ENCODE results near the gene SMIM35.
"Not testable (repeated sequence)": the region's sequence is repeated elsewhere in the genome, so short reads cannot be mapped to it uniquely, and the experiment has no call there.

The SMIM35 gene

GRCh38 chr11:118027694-118028093 lies 59.1 kb downstream of the SMIM35 start:
- no peak for DNase-seq (ENCODE audit: low spot score)

- DNase-seq (ENCODE audit: low spot score): no peak
Observed at GRCh38 chr11:118021146-118021545, 65.6 kb downstream of the SMIM35 start.

GRCh38 chr11:118018401-118018800 lies 68.4 kb downstream of the SMIM35 start:
- DNase-seq (ENCODE audit: low spot score): no peak

GRCh38 chr11:118017631-118018315 lies 69.0 kb downstream of the SMIM35 start:
- no peak for DNase-seq (ENCODE audit: low spot score)

GRCh38 chr11:118017111-118017510 lies 69.7 kb downstream of the SMIM35 start:
- DNase-seq (ENCODE audit: low spot score): no peak

DNA sequence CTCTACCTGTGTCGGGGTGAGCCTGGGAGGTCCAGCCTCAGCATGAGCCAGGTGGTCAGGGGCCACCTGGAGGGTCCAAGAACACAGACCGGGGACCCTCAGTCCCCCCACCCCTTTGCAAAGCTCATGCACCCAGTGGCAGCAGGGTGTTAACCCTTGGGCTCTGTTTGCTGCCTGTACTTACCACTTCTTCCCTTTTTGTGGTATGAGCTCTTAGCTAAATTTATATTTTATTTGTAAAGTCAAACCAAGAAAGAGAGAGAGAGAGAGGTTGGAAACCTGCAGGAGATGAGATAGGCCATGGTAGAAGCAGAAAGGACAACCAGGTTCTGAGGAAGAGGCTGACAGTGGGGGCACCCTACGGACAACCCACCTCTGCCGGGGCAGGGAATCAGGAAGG lies 70.7 kb downstream of the SMIM35 start:
- DNase-seq (ENCODE audit: low spot score): no peak

DNA sequence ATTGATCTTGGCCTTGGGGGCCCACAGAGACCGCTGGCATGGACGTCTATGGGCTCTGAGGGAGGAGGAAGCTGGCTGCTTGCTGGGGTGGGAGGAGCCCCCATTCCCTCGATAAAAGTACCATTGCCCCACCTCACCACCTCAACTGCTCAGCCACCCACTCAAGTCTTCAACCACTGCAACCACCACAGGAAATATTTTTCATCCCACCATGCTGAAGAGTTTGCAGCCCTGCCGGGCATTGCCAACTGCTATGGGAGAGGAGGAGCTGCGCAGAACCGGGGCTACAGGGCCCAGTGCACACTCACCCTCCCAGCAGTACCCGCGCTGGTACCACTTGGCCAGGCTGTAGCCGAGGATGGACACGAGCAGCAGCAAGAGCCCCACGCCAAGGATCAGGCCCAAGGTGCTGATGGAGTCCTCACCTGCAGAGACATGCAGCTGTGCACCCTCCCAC lies 71.3 kb downstream of the SMIM35 start:
- DNase-seq (ENCODE audit: low spot score): no peak

- DNase-seq (ENCODE audit: low spot score): no peak
Observed at GRCh38 chr11:118014022-118014421, 72.7 kb downstream of the SMIM35 start.

- DNase-seq (ENCODE audit: low spot score): no peak
Observed at GRCh38 chr11:118012083-118012669, 74.6 kb downstream of the SMIM35 start.

DNA sequence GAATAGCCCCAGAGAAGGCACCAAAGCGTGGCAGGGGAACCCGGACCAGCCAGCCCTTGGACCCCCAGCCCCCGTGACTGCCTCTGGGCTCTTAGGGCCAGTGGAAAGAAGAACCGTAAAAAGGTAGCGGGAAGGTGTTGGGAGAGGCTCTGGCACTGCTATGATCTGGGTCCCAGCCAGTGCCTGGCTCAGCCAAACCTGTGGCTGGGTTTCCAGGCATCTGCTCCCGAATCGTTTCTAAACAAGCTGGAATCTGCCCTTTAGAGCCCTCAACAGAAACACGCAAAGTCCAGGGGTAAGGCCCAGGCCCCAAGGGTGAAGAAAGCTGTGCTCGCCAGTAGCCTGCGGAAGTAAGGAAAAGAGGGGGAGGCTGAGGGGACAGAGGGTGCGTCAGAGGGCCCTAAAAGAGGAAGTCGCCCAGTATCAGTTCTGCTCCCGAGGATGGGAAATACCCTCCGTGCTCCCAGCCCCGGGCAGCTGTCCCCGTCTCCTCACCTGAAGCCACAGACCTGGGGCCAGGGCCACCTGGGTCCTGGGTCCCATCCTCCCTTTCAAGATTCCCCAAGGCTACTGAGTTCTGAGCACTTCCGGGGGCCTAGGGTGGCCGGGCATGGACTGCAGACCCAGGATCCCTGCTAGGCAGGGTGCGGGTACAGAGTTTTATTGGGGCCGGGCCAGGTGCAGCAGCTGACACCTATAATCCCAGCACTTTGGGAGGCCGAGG lies 75.9 kb downstream of the SMIM35 start:
- no peak for DNase-seq (ENCODE audit: low spot score)

DNA sequence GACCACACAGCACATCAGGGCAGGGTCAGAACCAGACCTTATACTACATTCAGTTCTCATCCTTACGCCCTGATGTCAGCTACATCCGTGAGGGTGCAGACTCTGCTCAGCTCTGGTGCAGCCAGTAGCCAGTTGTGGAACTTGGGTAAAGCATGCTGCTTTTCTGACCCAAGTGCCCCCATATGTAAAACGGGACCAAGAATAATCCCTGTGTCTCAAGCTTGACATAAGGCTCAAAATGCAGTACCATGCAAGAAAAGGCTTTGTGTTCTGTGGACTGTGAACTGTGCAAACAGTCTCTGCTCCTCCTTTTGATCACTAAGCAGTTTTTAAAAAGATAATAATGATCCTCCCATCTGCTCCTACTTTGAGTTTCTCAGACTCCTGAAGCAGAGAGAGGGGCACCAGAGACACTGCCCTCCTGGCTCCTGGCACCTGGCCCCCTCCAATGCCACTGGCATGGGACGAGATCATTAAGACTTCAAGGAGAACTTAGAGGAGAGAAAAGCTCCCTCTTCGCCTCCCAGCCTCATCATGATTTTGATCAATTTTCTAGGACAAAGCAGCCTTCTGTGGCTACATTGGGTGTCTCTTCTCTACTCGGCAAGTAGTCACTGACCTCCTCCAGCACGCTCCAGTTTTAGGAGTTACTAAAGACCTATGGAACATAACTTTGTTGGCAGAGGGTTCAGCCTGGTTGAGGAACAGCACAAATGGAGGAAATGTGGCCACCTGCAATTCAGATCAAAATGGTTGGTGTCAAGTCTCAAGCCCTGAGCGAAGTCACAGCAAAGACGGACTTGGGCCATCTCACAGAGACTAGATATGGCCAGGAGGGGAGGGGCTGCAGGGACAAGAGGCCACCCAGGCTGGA lies 76.7 kb downstream of the SMIM35 start:
- DNase-seq (ENCODE audit: low spot score): no peak

DNA sequence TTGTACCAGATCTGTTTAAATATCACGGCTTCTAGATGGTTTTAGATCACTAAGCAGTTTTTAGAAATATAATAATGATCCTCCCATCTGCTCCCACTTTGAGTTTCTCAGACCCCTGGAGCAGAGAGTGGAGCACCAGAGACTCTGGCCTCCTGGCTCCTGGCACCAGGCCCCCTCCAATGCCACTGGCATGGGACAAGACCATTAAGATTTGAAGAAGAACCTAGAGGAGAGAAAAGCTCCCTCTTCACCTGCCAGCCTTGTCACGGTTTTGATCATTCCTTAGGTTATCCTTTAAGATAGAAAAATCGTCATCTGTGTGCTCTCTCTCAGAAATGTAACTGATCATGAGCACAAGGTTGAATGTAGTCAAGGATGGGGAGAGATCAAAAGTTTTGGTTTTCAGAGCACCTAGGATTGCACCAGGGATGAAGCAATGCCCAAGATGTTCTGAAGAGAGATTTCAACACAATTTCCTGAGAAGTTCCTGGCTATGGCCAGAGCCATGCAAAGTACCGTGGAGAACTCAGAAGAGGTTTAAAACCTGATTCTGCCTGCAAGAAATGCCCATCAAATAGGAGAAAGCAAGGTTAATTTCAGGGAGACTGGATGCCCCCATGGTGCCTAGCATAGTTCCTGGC lies 78.4 kb downstream of the SMIM35 start:
- no peak for DNase-seq (ENCODE audit: low spot score)

DNA sequence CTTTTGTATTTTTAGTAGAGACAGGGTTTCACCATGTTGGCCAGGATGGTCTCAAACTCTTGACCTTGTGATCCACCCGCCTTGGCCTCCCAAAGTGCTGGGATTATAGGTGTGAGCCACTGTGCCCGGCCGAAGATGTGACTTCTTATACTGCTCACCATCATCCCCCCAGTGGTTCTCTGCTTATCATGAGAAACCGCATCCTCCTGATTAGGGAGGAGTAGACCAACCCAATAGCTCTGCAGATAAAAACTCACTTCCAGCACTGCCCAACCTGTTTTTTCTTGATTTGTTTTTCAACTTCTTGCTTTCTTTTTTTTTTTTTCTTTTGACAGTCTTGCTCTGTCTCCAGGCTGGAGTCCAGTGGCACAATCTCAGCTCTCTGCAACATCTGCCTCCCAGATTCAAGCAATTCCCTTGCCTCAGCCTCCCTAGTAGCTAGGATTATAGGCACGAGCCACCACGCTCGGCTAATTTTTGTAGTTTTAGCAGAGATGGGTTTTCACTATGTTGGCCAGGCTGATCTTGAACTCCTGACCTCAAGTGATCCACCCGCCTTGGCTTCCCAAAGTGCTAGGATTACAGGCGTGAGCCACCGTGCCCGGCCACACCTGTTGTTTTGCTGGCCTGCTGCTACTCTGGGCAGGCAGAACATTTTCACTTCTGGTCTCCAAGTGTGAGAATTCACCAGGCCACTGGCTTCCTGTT lies 79.0 kb downstream of the SMIM35 start:
- not testable (repeated sequence) for DNase-seq (ENCODE audit: low spot score)

GRCh38 chr11:118007040-118007439 lies 79.7 kb downstream of the SMIM35 start:
- DNase-seq (ENCODE audit: low spot score): no peak

GRCh38 chr11:118006153-118006534 lies 80.6 kb downstream of the SMIM35 start:
- DNase-seq (ENCODE audit: low spot score): no peak

GRCh38 chr11:118005224-118006152 lies 81.3 kb downstream of the SMIM35 start:
- no peak for DNase-seq (ENCODE audit: low spot score)

DNA sequence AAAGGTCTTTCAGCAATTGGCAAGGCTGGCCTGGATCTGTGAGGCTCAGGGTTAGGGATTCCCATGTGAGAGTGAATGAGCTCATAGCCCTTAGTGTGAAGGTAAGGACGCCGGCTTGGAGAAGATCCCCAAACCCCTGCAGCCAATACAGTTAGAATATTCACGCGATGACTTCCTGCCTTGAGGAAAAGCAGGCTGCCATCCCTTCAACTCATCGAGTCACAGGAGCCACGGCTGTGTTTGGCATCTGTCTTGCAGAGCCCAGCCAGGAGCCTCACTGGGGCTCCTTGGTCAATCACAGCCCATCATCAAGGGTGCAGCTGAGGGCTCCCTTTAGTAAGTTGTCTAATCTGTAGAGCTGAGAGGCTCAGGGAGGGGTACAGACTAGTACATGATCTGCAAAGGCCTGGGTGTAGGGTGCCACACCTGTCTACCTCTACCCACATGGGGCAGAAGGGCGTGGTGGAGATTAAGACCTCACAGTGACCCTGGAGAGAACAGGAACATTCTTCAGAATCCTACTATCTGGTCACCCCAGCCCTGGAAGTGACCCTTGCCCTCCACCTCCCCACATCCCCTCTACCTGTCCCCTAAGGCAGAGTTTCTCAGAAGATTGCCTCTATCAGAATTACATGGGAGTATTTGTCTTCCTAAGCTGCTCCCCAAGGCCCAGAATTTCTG lies 82.1 kb downstream of the SMIM35 start:
- DNase-seq (ENCODE audit: low spot score): no peak

GRCh38 chr11:118003456-118003855 lies 83.3 kb downstream of the SMIM35 start:
- no peak for DNase-seq (ENCODE audit: low spot score)

Measured in D341Med (cell line).